ENCODE results near the gene JADE3.

Gene JADE3

GRCh38 chrX:46918434-46918833 lies 6.2 kb downstream of the JADE3 start:
- TF ChIP-seq SPI1 (IDR thresholded peaks at IDR 0.05; ENCODE audit: borderline replicate concordance, low read depth) = no peak
- TF ChIP-seq REST (IDR thresholded peaks at IDR 0.05; ENCODE audit: insufficient replicate concordance, low read depth) = no peak
- no peak for TF ChIP-seq GABPA (IDR thresholded peaks at IDR 0.05; ENCODE audit: low read depth)
- TF ChIP-seq POLR2AphosphoS5 (IDR thresholded peaks at IDR 0.05; ENCODE audit: low read depth) = no peak
- TF ChIP-seq CTCF (IDR thresholded peaks at IDR 0.05; ENCODE audit: insufficient read depth, low read length) = no peak
- Histone ChIP-seq H3K27me3 (ENCODE audit: insufficient read depth, poor library complexity, severe bottlenecking) (no peaks in the 10 kb centered on the region), H3K27ac (replicated peaks) (no peak overlapping the region), H3K4me3 (replicated peaks; ENCODE audit: insufficient read depth, low read length) (no peak overlapping the region)
- DNase-seq (ENCODE audit: low read depth in 1 of 2, low spot score in 1 of 2) = no peak

GRCh38 chrX:46920235-46920634 lies 8.0 kb downstream of the JADE3 start:
- Histone ChIP-seq H3K27me3 (ENCODE audit: insufficient read depth, poor library complexity, severe bottlenecking) (no peaks in the 10 kb centered on the region), H3K27ac (replicated peaks) (no peak overlapping the region), H3K4me3 (replicated peaks; ENCODE audit: insufficient read depth, low read length) (no peak overlapping the region)
- DNase-seq (ENCODE audit: low read depth in 1 of 2, low spot score in 1 of 2) = no peak
- no peak for TF ChIP-seq REST (IDR thresholded peaks at IDR 0.05; ENCODE audit: insufficient replicate concordance, low read depth)
- TF ChIP-seq GABPA (IDR thresholded peaks at IDR 0.05; ENCODE audit: low read depth) = no peak
- no peak for TF ChIP-seq SPI1 (IDR thresholded peaks at IDR 0.05; ENCODE audit: borderline replicate concordance, low read depth)
- TF ChIP-seq CTCF (IDR thresholded peaks at IDR 0.05; ENCODE audit: insufficient read depth, low read length) = no peak
- TF ChIP-seq POLR2AphosphoS5 (IDR thresholded peaks at IDR 0.05; ENCODE audit: low read depth) = no peak

GRCh38 chrX:46922611-46923010 lies 10.4 kb downstream of the JADE3 start:
- TF ChIP-seq POLR2AphosphoS5 (IDR thresholded peaks at IDR 0.05; ENCODE audit: low read depth) (no peak), REST (IDR thresholded peaks at IDR 0.05; ENCODE audit: insufficient replicate concordance, low read depth) (no peak)
- DNase-seq (ENCODE audit: low read depth in 1 of 2, low spot score in 1 of 2) = no peak

GRCh38 chrX:46927718-46928117 lies 15.5 kb downstream of the JADE3 start:
- H3K27ac ChIP-seq (replicated peaks) = no peak overlapping the region
- no peak for TF ChIP-seq REST (IDR thresholded peaks at IDR 0.05; ENCODE audit: insufficient replicate concordance, low read depth)
- DNase-seq (ENCODE audit: low read depth in 1 of 2, low spot score in 1 of 2) = no peak
- no peak overlapping the region for H3K4me3 ChIP-seq (replicated peaks; ENCODE audit: insufficient read depth, low read length)
- no peaks in the 10 kb centered on the region for H3K27me3 ChIP-seq (ENCODE audit: insufficient read depth, poor library complexity, severe bottlenecking)

More at GRCh38 chrX:46922611-46923010, 10.4 kb downstream of the JADE3 start:
- Histone ChIP-seq H3K27ac (replicated peaks) (no peak overlapping the region), H3K27me3 (ENCODE audit: insufficient read depth, poor library complexity, severe bottlenecking) (no peaks in the 10 kb centered on the region), H3K4me3 (replicated peaks; ENCODE audit: insufficient read depth, low read length) (no peak overlapping the region)
